Stimulated activated memory B cell treated with anti-CD40 and anti-IgM and Interleukin-4, amounts not matched to agents 10 μg/mL and 1 μg/mL and 100 μg/mL, for 72 hours (primary cell): ENCODE data around the gene MGAT4B.
A peak's percentile ranks its signal among the peaks of the same experiment; 100 is the strongest.
"Not testable (repeated sequence)": the region's sequence is repeated elsewhere in the genome, so short reads cannot be mapped to it uniquely, and the experiment has no call there.

Experiments
- ATAC-seq: fragments of 150-1000 bp; cut with Tn5 transposase; 2 replicates; pipeline ENCODE4 v1.10.0; 2021
- H3K27ac Mint-ChIP-seq: one replicate; pipeline ENCODE4 v1.8.0; 2022; ENCODE audit warnings: mild to moderate bottlenecking, mixed read lengths
- H3K27me3 Mint-ChIP-seq: one replicate; pipeline ENCODE4 v1.8.0; 2022; ENCODE audit warnings: mixed read lengths
- H3K36me3 Mint-ChIP-seq: one replicate; pipeline ENCODE4 v1.8.0; 2022; ENCODE audit warnings: mixed read lengths
- H3K4me1 Mint-ChIP-seq: one replicate; pipeline ENCODE4 v1.8.0; 2022; ENCODE audit warnings: mixed read lengths
- H3K4me3 Mint-ChIP-seq: one replicate; pipeline ENCODE4 v1.8.0; 2022; ENCODE audit warnings: mild to moderate bottlenecking, moderate library complexity, mixed read lengths
- H3K9me3 Mint-ChIP-seq: one replicate; pipeline ENCODE4 v1.8.0; 2022; ENCODE audit warnings: mixed read lengths

The MGAT4B gene

DNA sequence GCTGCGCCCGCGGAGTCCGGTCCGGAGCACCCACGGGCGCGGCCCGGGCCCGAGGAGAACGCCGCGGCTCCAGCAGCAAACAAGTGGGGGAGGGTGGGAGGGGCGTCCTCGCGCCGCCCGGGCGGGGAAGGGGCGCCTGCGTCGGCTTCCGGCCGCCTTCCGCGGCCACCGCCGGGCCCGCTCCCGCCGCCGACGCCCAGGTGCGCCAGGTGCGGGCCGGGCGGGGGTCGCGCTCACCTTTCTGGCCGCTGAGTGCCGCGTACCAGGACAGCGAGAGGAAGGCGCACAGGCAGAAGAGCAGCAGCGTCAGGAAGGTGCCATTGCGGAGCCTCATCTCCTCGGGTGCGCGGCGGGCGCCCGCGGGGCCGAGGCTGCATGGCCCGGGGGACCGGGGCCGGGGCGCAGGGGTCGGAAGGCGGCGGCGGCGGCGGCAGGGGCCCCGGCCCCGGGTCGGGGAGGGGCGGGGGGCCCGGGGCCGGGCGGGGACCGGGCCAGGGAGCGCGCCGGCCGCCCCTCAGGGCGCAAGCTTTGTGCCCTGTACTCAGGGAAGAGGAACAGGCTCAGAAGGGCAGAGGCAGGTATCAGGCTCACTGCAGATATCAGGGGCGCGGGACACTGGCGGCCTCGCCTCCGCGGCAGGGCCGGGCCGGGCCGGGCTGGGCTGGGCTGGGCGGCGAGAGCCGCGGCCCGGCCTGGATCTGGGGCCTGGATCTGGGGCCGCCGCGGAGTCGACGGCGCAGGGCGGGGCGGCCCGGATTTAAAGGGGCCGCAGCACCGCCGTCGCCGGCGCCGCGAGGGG lies at the start of gene MGAT4B:
MGAT4B (minus strand) TSS at position 617 of the 799 bp plus-strand sequence; CDS start at position 334, 283 bp downstream.
- H3K4me1 Mint-ChIP-seq: peaks cover 46% of the 10 kb centered on the region
- H3K36me3 Mint-ChIP-seq: peaks cover 20% of the 10 kb centered on the region
- H3K9me3 Mint-ChIP-seq: no peaks in the 10 kb centered on the region
- no peaks in the 10 kb centered on the region for H3K27me3 Mint-ChIP-seq
- ATAC-seq: peak; percentile 91
- H3K27ac Mint-ChIP-seq: peak within 1 kb of the TSS; percentile 87
- peak within 1 kb of the TSS; percentile 97 for H3K4me3 Mint-ChIP-seq

GRCh38 chr5:179854356-179854755 lies 47.7 kb upstream of the MGAT4B start:
- Mint-ChIP-seq H3K36me3 (no peaks in the 10 kb centered on the region), H3K27me3 (no peaks in the 10 kb centered on the region), H3K4me1 (peaks cover 35% of the 10 kb centered on the region), H3K4me3 (no peak overlapping the region), H3K27ac (peak overlapping the region; percentile 93), H3K9me3 (no peaks in the 10 kb centered on the region)
- ATAC-seq: no peak

DNA sequence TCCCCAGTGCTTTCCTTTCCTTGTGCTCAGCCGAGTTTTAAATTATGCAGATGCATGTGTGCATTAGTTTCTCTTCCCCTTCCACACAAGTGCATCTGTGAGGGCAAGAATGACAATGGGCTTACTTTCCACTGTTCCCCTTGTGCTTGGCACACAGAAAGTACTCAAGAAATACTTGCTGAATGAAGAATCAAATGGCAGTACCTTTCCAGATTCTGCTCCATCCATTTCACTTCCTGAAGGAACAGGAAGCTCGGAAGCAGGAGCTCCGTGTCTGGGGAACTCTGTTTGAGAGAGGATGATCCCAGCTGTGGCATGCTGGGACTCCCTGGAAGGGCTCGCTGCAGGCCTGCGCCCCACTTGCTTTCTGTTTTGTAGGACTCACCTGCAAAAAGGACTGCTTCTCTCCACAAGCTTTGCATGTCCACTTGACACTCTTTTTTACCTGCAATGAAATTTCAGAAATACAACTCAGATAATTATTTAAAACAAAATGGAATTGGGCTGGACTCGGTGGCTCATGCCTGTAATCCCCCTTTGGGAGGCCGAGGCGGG lies 46.4 kb upstream of the MGAT4B start:
- Mint-ChIP-seq H3K36me3 (no peaks in the 10 kb centered on the region), H3K9me3 (no peaks in the 10 kb centered on the region), H3K27me3 (no peaks in the 10 kb centered on the region), H3K27ac (peak overlapping the region; percentile 93), H3K4me3 (peak overlapping the region; percentile 50), H3K4me1 (peaks cover 35% of the 10 kb centered on the region)
- peak; percentile 97 for ATAC-seq

GRCh38 chr5:179841621-179842020 lies 35.0 kb upstream of the MGAT4B start:
- H3K27me3 Mint-ChIP-seq: no peaks in the 10 kb centered on the region
- ATAC-seq: no peak
- H3K9me3 Mint-ChIP-seq: peaks cover 4% of the 10 kb centered on the region
- H3K27ac Mint-ChIP-seq: no peak overlapping the region
- H3K36me3 Mint-ChIP-seq: peaks cover 58% of the 10 kb centered on the region
- no peak overlapping the region for H3K4me3 Mint-ChIP-seq
- H3K4me1 Mint-ChIP-seq: peaks cover 5% of the 10 kb centered on the region

GRCh38 chr5:179840766-179841165 lies 34.1 kb upstream of the MGAT4B start:
- Mint-ChIP-seq H3K27ac (no peak overlapping the region), H3K27me3 (no peaks in the 10 kb centered on the region), H3K4me1 (peaks cover 13% of the 10 kb centered on the region)

DNA sequence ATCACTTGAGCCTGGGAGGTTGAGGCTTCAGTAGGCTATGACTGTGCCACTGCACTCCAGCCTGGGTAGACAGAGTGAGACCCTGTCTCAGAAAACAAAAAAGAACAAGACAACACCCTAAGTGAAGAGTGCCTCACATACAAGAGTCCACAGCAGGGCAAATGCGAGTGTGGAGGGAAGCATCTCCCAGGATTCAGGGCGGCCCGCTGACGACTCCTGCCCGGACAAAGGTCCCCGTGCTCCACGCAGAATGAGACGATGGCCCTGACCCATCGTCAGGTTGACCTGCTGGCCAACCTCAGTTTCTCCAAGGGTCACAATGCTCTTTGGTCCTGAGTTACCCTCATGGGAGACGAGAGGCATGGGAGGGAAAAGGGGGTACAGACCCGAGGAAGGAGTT lies 33.7 kb upstream of the MGAT4B start:
- Mint-ChIP-seq H3K4me3 (no peak overlapping the region), H3K4me1 (peaks cover 15% of the 10 kb centered on the region), H3K27ac (no peak overlapping the region), H3K9me3 (peaks cover 4% of the 10 kb centered on the region), H3K27me3 (no peaks in the 10 kb centered on the region), H3K36me3 (peaks cover 72% of the 10 kb centered on the region)
- ATAC-seq: no peak

More at GRCh38 chr5:179840766-179841165, 34.1 kb upstream of the MGAT4B start:
- Mint-ChIP-seq H3K9me3 (peaks cover 4% of the 10 kb centered on the region), H3K36me3 (peaks cover 67% of the 10 kb centered on the region), H3K4me3 (no peak overlapping the region)
- ATAC-seq: no peak

DNA sequence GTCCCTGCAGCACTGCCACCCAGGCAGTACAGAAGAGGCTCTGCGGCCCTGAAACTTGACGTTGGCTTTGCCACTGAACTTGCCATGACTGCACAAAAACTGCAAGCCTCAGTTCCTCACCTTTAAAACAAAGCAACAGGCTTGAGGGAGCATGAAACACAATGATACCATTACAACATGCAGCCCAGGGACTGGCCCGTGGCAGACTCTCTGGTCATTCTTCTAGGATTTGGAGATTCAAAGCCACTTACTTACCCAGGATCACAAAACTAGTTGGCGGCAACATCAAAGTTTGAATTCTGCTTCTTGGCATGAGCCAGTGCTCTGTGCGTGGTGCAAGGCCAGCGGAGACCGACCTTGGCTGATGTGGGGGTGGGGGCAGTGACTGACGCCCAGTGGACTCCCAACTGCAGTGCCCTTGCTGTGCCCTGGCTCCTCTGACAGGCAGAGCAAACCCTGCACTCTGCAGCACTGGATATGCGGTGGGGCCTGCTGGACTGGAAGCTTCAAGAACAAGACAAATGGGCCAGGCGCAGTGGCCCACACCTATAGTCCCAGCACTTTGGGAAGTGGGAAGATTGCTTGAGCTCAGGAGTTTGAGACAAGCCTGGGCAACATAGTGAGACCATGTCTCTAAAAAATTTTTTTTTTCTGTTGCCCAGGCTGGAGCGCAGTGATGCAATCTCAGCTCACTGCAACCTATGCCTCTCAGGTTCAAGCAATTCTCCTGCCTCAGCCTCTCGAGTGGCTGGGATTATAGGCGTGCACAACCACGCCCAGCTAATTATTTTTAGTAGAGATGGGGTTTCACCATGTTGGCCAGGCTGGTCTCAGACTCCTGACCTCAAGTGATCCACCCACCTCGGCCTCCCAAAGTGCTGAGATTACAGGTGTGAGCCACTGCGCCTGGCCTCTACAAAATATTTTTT lies 32.9 kb upstream of the MGAT4B start:
- Mint-ChIP-seq H3K36me3 (peaks cover 68% of the 10 kb centered on the region), H3K27me3 (no peaks in the 10 kb centered on the region), H3K9me3 (no peaks in the 10 kb centered on the region), H3K4me3 (no peak overlapping the region), H3K4me1 (peaks cover 15% of the 10 kb centered on the region), H3K27ac (no peak overlapping the region)
- no peak for ATAC-seq

GRCh38 chr5:179837076-179838011 lies 30.7 kb upstream of the MGAT4B start:
- Mint-ChIP-seq H3K4me3 (no peak overlapping the region), H3K27ac (peak overlapping the region; percentile 79), H3K36me3 (peaks cover 65% of the 10 kb centered on the region), H3K27me3 (no peaks in the 10 kb centered on the region), H3K4me1 (peaks cover 22% of the 10 kb centered on the region), H3K9me3 (no peaks in the 10 kb centered on the region)
- ATAC-seq: peak; percentile 27

- no peaks in the 10 kb centered on the region for H3K9me3 Mint-ChIP-seq
- peak; percentile 79 for ATAC-seq
- peak overlapping the region; percentile 79 for H3K27ac Mint-ChIP-seq
- no peaks in the 10 kb centered on the region for H3K27me3 Mint-ChIP-seq
- no peak overlapping the region for H3K4me3 Mint-ChIP-seq
- H3K4me1 Mint-ChIP-seq: peaks cover 28% of the 10 kb centered on the region
- peaks cover 68% of the 10 kb centered on the region for H3K36me3 Mint-ChIP-seq
Observed at GRCh38 chr5:179836225-179837019, 29.8 kb upstream of the MGAT4B start.

DNA sequence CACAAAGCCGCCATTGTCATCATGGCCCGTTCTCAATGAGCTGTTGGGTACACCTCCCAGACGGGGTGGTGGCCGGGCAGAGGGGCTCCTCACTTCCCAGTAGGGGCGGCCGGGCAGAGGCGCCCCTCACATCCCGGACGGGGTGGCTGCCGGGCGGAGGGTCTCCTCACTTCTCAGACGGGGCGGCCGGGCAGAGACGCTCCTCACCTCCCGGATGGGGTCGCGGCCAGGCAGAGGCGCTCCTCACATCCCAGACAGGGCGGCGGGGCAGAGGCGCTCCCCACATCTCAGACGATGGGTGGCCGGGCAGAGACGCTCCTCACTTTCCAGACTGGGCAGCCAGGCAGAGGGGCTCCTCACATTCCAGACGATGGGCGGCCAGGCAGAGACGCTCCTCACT lies 28.2 kb upstream of the MGAT4B start:
- not testable (repeated sequence) for ATAC-seq, H3K27ac Mint-ChIP-seq, H3K9me3 Mint-ChIP-seq, H3K27me3 Mint-ChIP-seq, H3K4me3 Mint-ChIP-seq
- Mint-ChIP-seq H3K4me1 (peaks cover 28% of the 10 kb centered on the region), H3K36me3 (peaks cover 66% of the 10 kb centered on the region)

GRCh38 chr5:179834120-179834519 lies 27.5 kb upstream of the MGAT4B start:
- peaks cover 30% of the 10 kb centered on the region for H3K4me1 Mint-ChIP-seq
- ATAC-seq: no peak
- H3K27me3 Mint-ChIP-seq: no peaks in the 10 kb centered on the region
- H3K9me3 Mint-ChIP-seq: no peaks in the 10 kb centered on the region
- H3K36me3 Mint-ChIP-seq: peaks cover 70% of the 10 kb centered on the region
- no peak overlapping the region for H3K4me3 Mint-ChIP-seq
- H3K27ac Mint-ChIP-seq: no peak overlapping the region

- Mint-ChIP-seq H3K27ac (no peak overlapping the region), H3K4me3 (no peak overlapping the region), H3K27me3 (no peaks in the 10 kb centered on the region), H3K4me1 (peaks cover 34% of the 10 kb centered on the region), H3K36me3 (peaks cover 74% of the 10 kb centered on the region), H3K9me3 (no peaks in the 10 kb centered on the region)
- no peak for ATAC-seq
Observed at GRCh38 chr5:179833709-179834070, 27.0 kb upstream of the MGAT4B start.

GRCh38 chr5:179833056-179833708 lies 26.5 kb upstream of the MGAT4B start:
- peaks cover 37% of the 10 kb centered on the region for H3K4me1 Mint-ChIP-seq
- H3K36me3 Mint-ChIP-seq: peaks cover 78% of the 10 kb centered on the region
- ATAC-seq: no peak
- H3K9me3 Mint-ChIP-seq: no peaks in the 10 kb centered on the region
- H3K27ac Mint-ChIP-seq: no peak overlapping the region
- H3K27me3 Mint-ChIP-seq: no peaks in the 10 kb centered on the region
- H3K4me3 Mint-ChIP-seq: no peak overlapping the region
